Effector memory CD4-positive, alpha-beta T cell (primary cell): ENCODE data around the gene ITIH1.

Experiments used
- DNase-seq, 3 donors: peaks; one replicate each; pipeline ENCODE4 v3.0.0-alpha.2; 2020
- H3K27ac ChIP-seq: 2 replicates; pipeline ENCODE4 v1.7.0; 2013; ENCODE audit warnings: mild to moderate bottlenecking, low read length, moderate library complexity; ENCODE audit not compliant: insufficient read depth, poor library complexity, severe bottlenecking
- H3K27me3 ChIP-seq: replicated peaks from 2 replicates; pipeline ENCODE4 v1.7.0; 2013; ENCODE audit warnings: mild to moderate bottlenecking, low read length; ENCODE audit not compliant: insufficient read depth, control insufficient read depth, poor library complexity, severe bottlenecking
- H3K36me3 ChIP-seq: 2 replicates; pipeline ENCODE4 v1.7.0; 2013; ENCODE audit warnings: mild to moderate bottlenecking, low read length, moderate library complexity; ENCODE audit not compliant: control insufficient read depth, insufficient read depth
- H3K4me1 ChIP-seq: 2 replicates; pipeline ENCODE4 v1.7.0; 2013; ENCODE audit warnings: low read length, mild to moderate bottlenecking; ENCODE audit not compliant: control insufficient read depth, insufficient read depth, poor library complexity, severe bottlenecking
- H3K4me3 ChIP-seq: 2 replicates; pipeline ENCODE4 v1.7.0; 2013; ENCODE audit warnings: low read length, low read depth, mild to moderate bottlenecking; ENCODE audit not compliant: insufficient read depth, poor library complexity, severe bottlenecking
- H3K9me3 ChIP-seq: 2 replicates; pipeline ENCODE4 v1.7.0; 2013; ENCODE audit warnings: mild to moderate bottlenecking, low read length, moderate library complexity; ENCODE audit not compliant: control insufficient read depth

The ITIH1 gene

DNA sequence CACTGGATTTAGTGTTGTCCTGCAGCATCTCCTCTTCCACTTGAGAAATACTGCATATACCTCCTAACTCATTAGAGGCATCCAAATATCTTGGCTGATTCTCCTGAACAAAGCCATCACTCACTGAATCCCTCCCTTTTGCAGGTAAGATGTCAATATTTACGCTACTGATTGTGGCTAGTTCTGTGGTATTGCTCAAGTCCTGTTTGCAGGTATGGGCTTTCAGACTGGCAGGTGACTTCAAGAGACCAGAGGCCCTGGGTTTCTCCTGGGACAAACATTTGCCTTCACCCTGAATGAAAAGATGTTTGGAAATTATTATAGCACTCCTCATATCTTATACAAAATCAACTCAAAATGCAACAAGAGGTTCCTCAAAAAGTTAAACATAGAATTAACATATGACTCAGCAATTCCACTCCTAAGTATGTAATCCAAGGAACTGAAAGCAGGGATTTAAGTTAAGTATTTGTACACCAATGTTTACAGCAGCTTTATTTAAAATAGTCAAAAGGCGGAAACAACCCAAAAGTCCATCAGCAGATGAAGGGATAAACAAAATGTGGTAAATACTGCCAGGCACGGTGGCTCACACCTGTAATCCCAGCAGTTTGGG lies 25.2 kb upstream of the ITIH1 start:
- H3K9me3 ChIP-seq: no peaks in the 10 kb centered on the region
- no peak overlapping the region for H3K4me3 ChIP-seq
- no peaks in the 10 kb centered on the region for H3K4me1 ChIP-seq
- H3K36me3 ChIP-seq: peaks cover 25% of the 10 kb centered on the region
- H3K27me3 ChIP-seq: no peaks in the 10 kb centered on the region
- no peak for DNase-seq
- H3K27ac ChIP-seq: no peak overlapping the region

DNA sequence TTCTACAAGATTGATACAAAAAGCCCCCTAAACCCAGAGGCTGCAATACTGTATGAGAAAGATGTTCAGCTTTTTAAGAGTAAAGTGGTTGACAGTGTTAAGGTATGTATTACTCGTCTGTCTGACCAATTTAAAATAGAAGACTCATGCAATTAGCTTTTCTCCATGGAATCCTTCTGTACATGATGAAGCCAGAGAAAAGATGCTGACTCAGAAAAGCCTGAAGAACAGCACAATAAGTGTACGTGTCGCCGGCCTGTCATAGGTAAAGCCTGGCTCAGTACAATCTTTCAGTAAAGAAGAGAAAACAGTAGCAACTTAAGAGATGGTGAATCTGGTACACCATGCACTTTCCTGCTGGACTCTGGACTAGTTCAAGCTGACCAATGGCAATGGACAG lies 23.0 kb upstream of the ITIH1 start:
- Histone ChIP-seq H3K9me3 (no peaks in the 10 kb centered on the region), H3K4me3 (no peak overlapping the region), H3K36me3 (peaks cover 28% of the 10 kb centered on the region), H3K27ac (no peak overlapping the region), H3K27me3 (no peaks in the 10 kb centered on the region), H3K4me1 (no peaks in the 10 kb centered on the region)
- DNase-seq: no peak

- Histone ChIP-seq H3K9me3 (no peaks in the 10 kb centered on the region), H3K36me3 (peaks cover 20% of the 10 kb centered on the region), H3K27ac (no peak overlapping the region), H3K4me3 (no peak overlapping the region), H3K4me1 (no peaks in the 10 kb centered on the region), H3K27me3 (no peaks in the 10 kb centered on the region)
- no peak for DNase-seq
These were observed 21.3 kb upstream of the ITIH1 start for GRCh38 chr3:52756141-52756540.

- Histone ChIP-seq H3K4me3 (no peak overlapping the region), H3K36me3 (peaks cover 34% of the 10 kb centered on the region), H3K4me1 (no peaks in the 10 kb centered on the region), H3K27ac (no peak overlapping the region), H3K9me3 (no peaks in the 10 kb centered on the region), H3K27me3 (no peaks in the 10 kb centered on the region)
- no peak for DNase-seq
These were observed 13.9 kb upstream of the ITIH1 start for GRCh38 chr3:52763466-52763865.

GRCh38 chr3:52769786-52770455 lies 7.5 kb upstream of the ITIH1 start:
- Histone ChIP-seq H3K4me3 (peak overlapping the region; percentile 73), H3K36me3 (peaks cover 4% of the 10 kb centered on the region), H3K9me3 (no peaks in the 10 kb centered on the region), H3K4me1 (peaks cover 8% of the 10 kb centered on the region), H3K27ac (peak overlapping the region; percentile 68), H3K27me3 (no peaks in the 10 kb centered on the region)
- no peak for DNase-seq

- H3K4me3 ChIP-seq: peak within 1 kb of the TSS; percentile 73
- no peaks in the 10 kb centered on the region for H3K27me3 ChIP-seq
- peak within 1 kb of the TSS; percentile 68 for H3K27ac ChIP-seq
- peaks cover 1% of the 10 kb centered on the region for H3K36me3 ChIP-seq
- H3K4me1 ChIP-seq: peaks cover 8% of the 10 kb centered on the region
- peak; percentile 53 to 70 (median 60) for DNase-seq
- H3K9me3 ChIP-seq: no peaks in the 10 kb centered on the region
These were observed 6.7 kb upstream of the ITIH1 start, which contains the start of gene NEK4 for GRCh38 chr3:52770496-52771333. TSS of gene NEK4 (minus strand) at chr3:52770940. CDS start at chr3:52770746, 194 bp downstream.

- no peaks in the 10 kb centered on the region for H3K36me3 ChIP-seq
- DNase-seq: no peak
- peak overlapping the region; percentile 73 for H3K4me3 ChIP-seq
- peak overlapping the region; percentile 68 for H3K27ac ChIP-seq
- H3K4me1 ChIP-seq: peaks cover 8% of the 10 kb centered on the region
- H3K27me3 ChIP-seq: no peaks in the 10 kb centered on the region
- no peaks in the 10 kb centered on the region for H3K9me3 ChIP-seq
These were observed 6.1 kb upstream of the ITIH1 start for GRCh38 chr3:52771334-52771681.

- Histone ChIP-seq H3K27me3 (no peaks in the 10 kb centered on the region), H3K27ac (no peak overlapping the region), H3K4me1 (peaks cover 8% of the 10 kb centered on the region), H3K36me3 (no peaks in the 10 kb centered on the region), H3K4me3 (no peak overlapping the region), H3K9me3 (no peaks in the 10 kb centered on the region)
- no peak for DNase-seq
These were observed 5.7 kb upstream of the ITIH1 start for GRCh38 chr3:52771702-52772101.

DNA sequence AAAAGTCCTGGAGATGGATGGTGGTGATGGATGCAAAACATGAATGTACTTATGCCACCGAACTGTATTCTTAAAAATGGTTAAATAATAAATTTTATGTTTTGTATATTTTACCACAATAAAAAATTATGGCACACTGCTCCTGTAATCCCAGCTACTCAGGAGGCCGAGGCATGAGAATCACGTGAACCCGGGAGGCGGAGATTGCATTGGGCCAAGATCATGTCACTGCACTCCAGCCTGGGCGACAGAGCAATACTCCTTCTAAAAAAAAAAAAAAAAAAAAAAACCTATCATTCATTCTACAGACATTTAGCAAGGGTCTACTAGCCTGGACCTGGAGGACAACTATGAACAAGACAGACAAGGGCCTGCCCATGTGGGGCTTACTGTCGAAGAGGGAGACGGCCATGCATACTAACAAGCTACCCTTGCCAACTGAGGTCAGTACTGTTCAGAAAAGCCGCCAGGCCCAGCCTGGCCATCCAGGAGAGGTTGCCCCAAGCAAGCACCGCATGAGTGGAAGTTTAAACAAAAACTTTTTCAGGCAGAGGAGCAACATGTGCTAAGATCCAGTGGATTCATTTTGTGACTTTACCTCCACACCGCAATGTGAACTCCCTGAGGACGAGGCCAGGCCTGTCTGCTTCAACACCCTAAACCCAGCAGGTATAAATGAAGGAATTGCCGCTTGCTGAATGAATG lies 3.9 kb upstream of the ITIH1 start:
- DNase-seq: no peak
- no peaks in the 10 kb centered on the region for H3K9me3 ChIP-seq
- no peaks in the 10 kb centered on the region for H3K36me3 ChIP-seq
- H3K27ac ChIP-seq: no peak overlapping the region
- no peak overlapping the region for H3K4me3 ChIP-seq
- H3K4me1 ChIP-seq: peaks cover 8% of the 10 kb centered on the region
- H3K27me3 ChIP-seq: no peaks in the 10 kb centered on the region
